ENCODE results near the gene PRPF31. TPM values are rescaled to one million over a fixed set of nuclear protein-coding genes. Genes with fewer than 3 reads are reported as not detected.
"Not testable (repeated sequence)": the region's sequence is repeated elsewhere in the genome, so short reads cannot be mapped to it uniquely, and the experiment has no call there.

The PRPF31 gene
- total and polyA plus RNA-seq, 5 donors: 41.9 to 52.1 (median 43.0) TPM

DNA sequence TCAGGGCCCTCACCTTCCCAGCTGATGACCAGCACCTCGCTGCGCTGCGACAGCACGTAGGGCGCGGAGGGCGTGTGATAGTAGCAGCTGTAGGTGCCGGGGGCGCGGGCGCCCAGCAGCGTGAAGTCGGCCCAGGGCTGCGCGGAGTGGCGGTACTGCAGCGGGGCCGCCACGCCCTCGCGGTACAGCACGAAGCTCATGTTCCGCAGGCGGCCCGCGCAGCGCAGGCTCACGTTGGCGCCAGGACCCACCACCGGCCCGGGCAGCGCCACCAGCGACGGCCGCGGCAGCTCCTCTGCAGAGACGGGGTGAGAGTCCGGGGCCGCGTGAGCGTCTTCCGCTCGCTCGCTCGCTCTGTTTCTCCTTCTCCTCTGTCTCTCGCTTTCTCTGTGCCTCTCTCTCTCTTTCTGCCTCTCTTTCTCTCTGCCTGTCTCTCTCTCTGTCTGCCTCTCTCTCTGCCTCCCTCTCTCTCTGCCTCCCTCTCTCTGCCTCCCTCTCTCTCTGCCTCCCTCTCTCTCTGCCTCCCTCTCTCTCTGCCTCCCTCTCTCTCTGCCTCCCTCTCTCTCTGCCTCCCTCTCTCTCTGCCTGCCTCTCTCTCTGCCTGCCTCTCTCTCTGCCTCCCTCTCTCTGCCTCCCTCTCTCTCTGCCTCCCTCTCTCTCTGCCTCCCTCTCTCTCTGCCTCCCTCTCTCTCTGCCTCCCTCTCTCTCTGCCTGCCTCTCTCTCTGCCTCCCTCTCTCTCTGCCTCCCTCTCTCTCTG lies 19.5 kb upstream of the PRPF31 start:
- peak; percentile 80 to 86 for ATAC-seq
- H3K27ac ChIP-seq (ENCODE audit: low read length); intact Hi-C loops (cut with DNase I): not testable (repeated sequence)

DNA sequence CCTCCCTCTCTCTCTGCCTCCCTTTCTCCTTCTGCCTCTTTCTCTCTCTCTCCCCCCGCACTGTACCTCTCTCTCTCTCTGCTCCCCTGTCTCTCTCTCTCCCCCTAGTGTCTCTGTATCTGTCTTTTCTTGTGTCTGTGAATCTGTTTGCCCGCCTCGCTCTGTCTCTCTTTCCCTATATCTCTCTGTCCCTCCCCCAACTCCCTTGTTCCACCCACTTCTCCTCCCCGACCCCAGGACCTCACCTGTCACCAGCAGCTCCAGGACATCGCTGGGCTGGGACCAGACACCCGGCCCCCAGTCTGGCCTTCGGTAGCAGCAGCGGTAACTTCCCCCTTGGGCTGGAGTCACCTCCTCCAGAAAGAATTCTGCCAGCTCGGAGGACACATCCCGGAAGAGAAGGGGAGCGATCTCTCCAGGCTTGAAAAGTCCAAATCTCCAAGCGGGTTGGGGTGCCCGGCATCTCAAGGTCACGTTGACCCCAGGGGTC lies 18.9 kb upstream of the PRPF31 start:
- H3K9me3 ChIP-seq (ENCODE audit: control insufficient read depth, low read length): no peaks in the 10 kb centered on the region
- no peaks in the 10 kb centered on the region for H3K4me1 ChIP-seq (ENCODE audit: control insufficient read depth, insufficient read depth, low read length)
- intact Hi-C loops (cut with DNase I): no loop called here
- no peaks in the 10 kb centered on the region for H3K27me3 ChIP-seq (ENCODE audit: control insufficient read depth, insufficient read depth)
- ATAC-seq (peak in 1 of 2 donors; percentile 51), DNase-seq (peak in 1 of 3 donors; percentile 58)
- WGBS: 7% methylated on average over 14 of the region's 14 CpGs
- H3K4me3 ChIP-seq (ENCODE audit: low read length): no peak overlapping the region
- no peak overlapping the region for H3K27ac ChIP-seq (ENCODE audit: low read length)

More for the DNA sequence above, 19.5 kb upstream of the PRPF31 start:
- peak; percentile 61 to 82 (median 77) for DNase-seq
- under 1% methylated on average over 46 of the region's 46 CpGs for WGBS
- not testable (repeated sequence) for H3K4me1 ChIP-seq (ENCODE audit: control insufficient read depth, insufficient read depth, low read length); H3K27me3 ChIP-seq (ENCODE audit: control insufficient read depth, insufficient read depth); H3K4me3 ChIP-seq (ENCODE audit: low read length); H3K9me3 ChIP-seq (ENCODE audit: control insufficient read depth, low read length)

- Histone ChIP-seq H3K4me1 (ENCODE audit: control insufficient read depth, insufficient read depth, low read length) (no peaks in the 10 kb centered on the region), H3K27me3 (ENCODE audit: control insufficient read depth, insufficient read depth) (no peaks in the 10 kb centered on the region), H3K9me3 (ENCODE audit: control insufficient read depth, low read length) (no peaks in the 10 kb centered on the region), H3K4me3 (ENCODE audit: low read length) (no peak overlapping the region), H3K27ac (ENCODE audit: low read length) (no peak overlapping the region)
- intact Hi-C loops (cut with DNase I): no loop called here
- ATAC-seq: no peak
- whole genome bisulfite sequencing: 82% methylated on average over 12 of the region's 12 CpGs
- DNase-seq: no peak
These were observed 16.2 kb upstream of the PRPF31 start for GRCh38 chr19:54099190-54099902.

GRCh38 chr19:54099903-54100255 lies 15.7 kb upstream of the PRPF31 start:
- 83% methylated on average over 9 of the region's 9 CpGs for WGBS
- H3K4me3 ChIP-seq (ENCODE audit: low read length); DNase-seq; H3K4me1 ChIP-seq (ENCODE audit: control insufficient read depth, insufficient read depth, low read length); intact Hi-C loops (cut with DNase I); H3K27me3 ChIP-seq (ENCODE audit: control insufficient read depth, insufficient read depth); H3K27ac ChIP-seq (ENCODE audit: low read length); H3K9me3 ChIP-seq (ENCODE audit: control insufficient read depth, low read length); ATAC-seq: not testable (repeated sequence)

DNA sequence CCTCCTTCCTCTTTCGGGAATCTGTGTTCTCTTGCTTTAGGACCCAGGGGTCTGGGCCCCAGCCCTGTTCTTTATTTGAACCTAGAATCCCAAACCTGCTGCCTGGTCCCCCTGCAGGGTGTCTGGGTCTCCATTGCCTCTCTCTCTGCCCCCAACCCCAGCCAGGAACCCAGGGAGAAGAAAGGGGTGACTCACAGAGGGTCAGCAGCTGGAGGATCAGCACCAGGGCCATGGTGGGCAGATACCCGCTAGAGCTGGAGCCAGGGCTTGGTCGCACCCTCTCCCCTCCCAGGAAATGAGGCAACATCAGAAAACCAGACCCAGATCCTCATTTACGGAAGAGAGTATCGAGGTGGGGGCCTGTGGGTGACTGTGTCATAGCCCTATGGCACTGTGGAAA lies 15.0 kb upstream of the PRPF31 start, which contains the start of gene OSCAR:
Gene OSCAR, minus strand, starts transcription at position 243 of the 400 bp plus-strand sequence. Its CDS starts 11 bp downstream, at position 232.
- Histone ChIP-seq H3K9me3 (ENCODE audit: control insufficient read depth, low read length) (no peaks in the 10 kb centered on the region), H3K4me3 (ENCODE audit: low read length) (no peak within 1 kb of the TSS), H3K27ac (ENCODE audit: low read length) (no peak within 1 kb of the TSS), H3K4me1 (ENCODE audit: control insufficient read depth, insufficient read depth, low read length) (no peaks in the 10 kb centered on the region), H3K27me3 (ENCODE audit: control insufficient read depth, insufficient read depth) (no peaks in the 10 kb centered on the region)
- DNase-seq (peak in 2 of 3 donors; percentile 61 to 64), ATAC-seq (no peak)
- WGBS: 36% methylated on average over 5 of the region's 5 CpGs
- intact Hi-C loops (cut with DNase I): no loop called here

DNA sequence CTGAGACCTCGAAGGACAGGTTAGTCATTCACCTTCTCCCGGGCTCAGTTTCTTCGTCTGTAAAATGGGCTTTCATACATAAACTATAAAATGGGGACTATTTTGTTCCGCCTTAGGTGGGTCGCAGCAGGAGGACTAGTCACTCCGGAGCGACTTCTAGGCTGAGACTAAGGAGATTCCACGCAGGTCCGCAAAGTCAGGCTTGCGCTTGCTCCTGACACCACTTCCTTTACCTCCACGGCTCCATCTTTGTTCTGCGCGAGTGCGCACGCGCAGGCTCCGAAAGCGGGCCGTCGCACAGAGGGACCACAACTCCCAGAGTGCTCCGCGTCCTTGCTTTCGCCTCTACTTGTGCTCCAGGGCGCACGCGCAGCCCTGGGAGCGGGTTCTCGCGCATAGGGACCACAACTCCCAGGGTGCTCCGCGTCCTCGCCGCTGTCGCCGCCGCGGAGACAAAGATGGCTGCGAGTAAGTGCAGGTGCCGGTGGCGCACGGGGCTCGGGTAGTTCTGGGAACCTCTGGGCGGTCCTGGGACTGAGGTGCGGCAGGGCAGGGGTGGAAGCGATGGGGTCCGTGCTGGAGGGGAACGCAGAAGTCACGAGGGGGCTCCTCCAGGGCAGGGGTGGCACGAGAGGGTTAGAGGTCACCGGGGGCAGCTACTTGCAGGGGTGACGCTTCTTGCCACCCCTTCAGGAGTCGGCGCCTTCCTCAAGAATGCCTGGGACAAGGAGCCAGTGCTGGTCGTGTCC lies 13.0 kb upstream of the PRPF31 start, which contains the start of gene NDUFA3:
Gene NDUFA3, plus strand, starts transcription at position 435 of the 749 bp plus-strand sequence. Its CDS starts 24 bp downstream, at position 459.
- ATAC-seq: peak; percentile 99
- peak within 1 kb of the TSS; percentile 38 for H3K27ac ChIP-seq (ENCODE audit: low read length)
- DNase-seq: peak; percentile 99 to 100 (median 99)
- WGBS: 3% methylated on average over 54 of the region's 54 CpGs
- H3K4me3 ChIP-seq (ENCODE audit: low read length): peak within 1 kb of the TSS; percentile 72
- H3K9me3 ChIP-seq (ENCODE audit: control insufficient read depth, low read length): no peaks in the 10 kb centered on the region
- no peaks in the 10 kb centered on the region for H3K27me3 ChIP-seq (ENCODE audit: control insufficient read depth, insufficient read depth)
- intact Hi-C loops (cut with DNase I): no loop called here
- H3K4me1 ChIP-seq (ENCODE audit: control insufficient read depth, insufficient read depth, low read length): no peaks in the 10 kb centered on the region

DNA sequence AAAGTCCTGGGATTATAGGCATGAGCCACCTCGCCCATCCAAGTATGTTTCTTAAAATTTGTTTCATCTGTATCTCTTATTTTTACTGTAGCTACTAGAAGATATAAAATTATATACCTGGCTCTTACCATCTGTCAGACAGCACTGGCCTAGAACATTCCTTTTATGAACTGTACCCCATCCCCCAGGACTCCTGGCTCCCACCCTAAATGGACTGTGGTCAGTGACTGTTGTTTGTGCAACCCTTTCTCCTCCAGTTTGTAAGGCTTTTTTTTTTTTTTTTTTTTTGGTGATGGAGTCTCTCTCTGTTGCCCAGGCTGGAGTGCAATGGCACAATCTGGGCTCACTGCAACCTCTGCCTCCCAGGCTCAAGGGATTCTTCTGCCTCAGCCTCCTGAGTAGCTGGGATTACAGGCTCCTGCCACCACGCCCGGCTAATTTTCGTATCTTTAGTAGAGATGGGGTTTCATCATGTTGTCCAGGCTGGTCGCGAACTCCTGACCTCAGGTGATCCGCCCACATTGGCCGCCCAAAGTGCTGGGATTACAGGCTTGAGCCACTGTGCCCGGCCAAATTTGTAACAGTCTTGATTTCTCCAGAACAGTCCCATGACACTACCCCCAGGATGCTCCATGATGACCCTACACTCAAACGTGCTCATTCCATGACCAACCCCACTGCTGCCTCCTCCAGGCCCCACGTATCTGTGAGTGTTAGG lies 10.4 kb upstream of the PRPF31 start:
- H3K4me1 ChIP-seq (ENCODE audit: control insufficient read depth, insufficient read depth, low read length): no peaks in the 10 kb centered on the region
- intact Hi-C loops (cut with DNase I): no loop called here
- 90% methylated on average over 11 of the region's 11 CpGs for WGBS
- no peak for DNase-seq
- no peak for ATAC-seq
- H3K9me3 ChIP-seq (ENCODE audit: control insufficient read depth, low read length): no peaks in the 10 kb centered on the region
- H3K4me3 ChIP-seq (ENCODE audit: low read length): no peak overlapping the region
- no peak overlapping the region for H3K27ac ChIP-seq (ENCODE audit: low read length)
- H3K27me3 ChIP-seq (ENCODE audit: control insufficient read depth, insufficient read depth): no peaks in the 10 kb centered on the region

DNA sequence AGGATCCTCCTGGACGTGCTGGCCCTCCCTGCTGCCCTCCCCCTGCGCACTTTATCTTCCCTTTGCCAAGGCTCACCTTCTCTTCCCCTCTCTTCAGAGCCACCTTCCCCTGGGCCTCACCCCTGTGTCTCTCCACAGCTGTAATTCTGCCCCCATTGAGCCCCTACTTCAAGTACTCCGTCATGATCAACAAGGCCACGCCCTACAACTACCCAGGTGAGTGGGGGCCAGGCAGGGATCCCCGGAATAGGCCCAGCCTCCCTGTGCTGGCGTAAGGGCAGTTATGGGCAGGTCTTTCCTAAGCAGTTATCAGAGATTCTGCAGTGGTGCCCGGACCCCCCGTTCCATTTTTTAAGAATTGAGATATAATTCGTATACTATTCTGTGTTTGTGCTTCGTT lies 9.8 kb upstream of the PRPF31 start:
- Histone ChIP-seq H3K4me3 (ENCODE audit: low read length) (no peak overlapping the region), H3K27me3 (ENCODE audit: control insufficient read depth, insufficient read depth) (no peaks in the 10 kb centered on the region), H3K27ac (ENCODE audit: low read length) (no peak overlapping the region), H3K4me1 (ENCODE audit: control insufficient read depth, insufficient read depth, low read length) (no peaks in the 10 kb centered on the region), H3K9me3 (ENCODE audit: control insufficient read depth, low read length) (no peaks in the 10 kb centered on the region)
- intact Hi-C loops (cut with DNase I): no loop called here
- no peak for DNase-seq
- no peak for ATAC-seq
- 92% methylated on average over 10 of the region's 10 CpGs for WGBS

- Histone ChIP-seq H3K27me3 (ENCODE audit: control insufficient read depth, insufficient read depth) (no peaks in the 10 kb centered on the region), H3K4me3 (ENCODE audit: low read length) (no peak overlapping the region), H3K4me1 (ENCODE audit: control insufficient read depth, insufficient read depth, low read length) (no peaks in the 10 kb centered on the region), H3K27ac (ENCODE audit: low read length) (no peak overlapping the region), H3K9me3 (ENCODE audit: control insufficient read depth, low read length) (no peaks in the 10 kb centered on the region)
- ATAC-seq (no peak), DNase-seq (no peak)
- intact Hi-C loops (cut with DNase I): no loop called here
- WGBS: 72% methylated on average over 15 of the region's 15 CpGs
These were observed 8.8 kb upstream of the PRPF31 start for GRCh38 chr19:54106716-54107115.

GRCh38 chr19:54107876-54108490 lies 7.6 kb upstream of the PRPF31 start:
- 77% methylated on average over 21 of the region's 21 CpGs for WGBS
- ATAC-seq: no peak
- intact Hi-C loops (cut with DNase I): no loop called here
- Histone ChIP-seq H3K4me1 (ENCODE audit: control insufficient read depth, insufficient read depth, low read length) (no peaks in the 10 kb centered on the region), H3K4me3 (ENCODE audit: low read length) (no peak overlapping the region), H3K27ac (ENCODE audit: low read length) (no peak overlapping the region), H3K27me3 (ENCODE audit: control insufficient read depth, insufficient read depth) (no peaks in the 10 kb centered on the region), H3K9me3 (ENCODE audit: control insufficient read depth, low read length) (no peaks in the 10 kb centered on the region)
- no peak for DNase-seq

Measured in right cardiac atrium (tissue), 5 donors.